Bronchial epithelial cell (primary cell): ENCODE results near the gene CBLN3. TPM values are rescaled to one million over a fixed set of nuclear protein-coding genes. Genes with fewer than 3 reads are reported as not detected.

Experiments used
- DNase-seq: peaks from one replicate; pipeline ENCODE4 v3.0.0-alpha.2; 2010; ENCODE audit warnings: low read depth
- FAIRE-seq: peaks from 2 replicates; lab custom pipeline; 2011; peaks lifted over from hg19 to GRCh38; lab: Jason Lieb, UNC
- H3K27me3 ChIP-seq: 2 replicates; pipeline ENCODE4 v1.5.1; 2011; ENCODE audit warnings: low read length; ENCODE audit not compliant: control insufficient read depth, insufficient read depth
- H3K36me3 ChIP-seq: 2 replicates; pipeline ENCODE4 v1.5.1; 2011; ENCODE audit warnings: low read length; ENCODE audit not compliant: control insufficient read depth, insufficient read depth
- H3K4me3 ChIP-seq: 2 replicates; pipeline ENCODE4 v1.5.1; 2011; ENCODE audit warnings: mild to moderate bottlenecking, low read depth, low read length, control low read depth
- total RNA-seq: library from RNA; depleted of rRNA; stranded (reverse); fragments of >200 nt; gene quantifications from 2 replicates; pipeline ENCODE4 v1.2.1, GENCODE V29; 2014
- TF ChIP-seq, protein P1 (sequence below): IDR thresholded peaks from 2 replicates; pipeline ENCODE4 v1.5.1; 2011; ENCODE audit warnings: mild to moderate bottlenecking, moderate library complexity, low read length, control low read depth, inconsistent platforms; ENCODE audit not compliant: insufficient read depth, severe bottlenecking

CBLN3 gene
- total RNA-seq, 1 donor from 2014 or later = 0.53 TPM

DNA sequence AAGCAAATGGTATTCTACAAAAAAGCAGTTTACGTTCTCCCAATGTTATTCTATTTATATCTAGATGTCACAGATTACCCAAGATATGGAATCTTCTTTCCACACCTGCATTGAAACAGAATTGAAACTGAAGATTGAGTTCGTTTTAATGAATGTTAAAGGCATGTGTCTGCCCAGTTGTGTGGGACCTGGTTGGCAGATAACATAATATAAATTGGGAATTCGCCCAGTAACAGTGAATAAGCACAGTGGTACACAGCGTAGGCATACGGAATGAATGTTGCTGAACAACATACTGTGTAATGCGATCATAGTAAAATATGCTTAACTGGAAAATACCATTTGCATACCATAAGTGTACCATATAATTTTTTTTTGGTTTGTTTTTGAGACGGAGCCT is 4.6 kb upstream of the CBLN3 start:
- Histone ChIP-seq H3K36me3 (peaks cover 44% of the 10 kb centered on the region), H3K27me3 (no peaks in the 10 kb centered on the region), H3K4me3 (no peak overlapping the region)
- DNase-seq (no peak), FAIRE-seq (no peak)
- TF ChIP-seq, protein P1, sequence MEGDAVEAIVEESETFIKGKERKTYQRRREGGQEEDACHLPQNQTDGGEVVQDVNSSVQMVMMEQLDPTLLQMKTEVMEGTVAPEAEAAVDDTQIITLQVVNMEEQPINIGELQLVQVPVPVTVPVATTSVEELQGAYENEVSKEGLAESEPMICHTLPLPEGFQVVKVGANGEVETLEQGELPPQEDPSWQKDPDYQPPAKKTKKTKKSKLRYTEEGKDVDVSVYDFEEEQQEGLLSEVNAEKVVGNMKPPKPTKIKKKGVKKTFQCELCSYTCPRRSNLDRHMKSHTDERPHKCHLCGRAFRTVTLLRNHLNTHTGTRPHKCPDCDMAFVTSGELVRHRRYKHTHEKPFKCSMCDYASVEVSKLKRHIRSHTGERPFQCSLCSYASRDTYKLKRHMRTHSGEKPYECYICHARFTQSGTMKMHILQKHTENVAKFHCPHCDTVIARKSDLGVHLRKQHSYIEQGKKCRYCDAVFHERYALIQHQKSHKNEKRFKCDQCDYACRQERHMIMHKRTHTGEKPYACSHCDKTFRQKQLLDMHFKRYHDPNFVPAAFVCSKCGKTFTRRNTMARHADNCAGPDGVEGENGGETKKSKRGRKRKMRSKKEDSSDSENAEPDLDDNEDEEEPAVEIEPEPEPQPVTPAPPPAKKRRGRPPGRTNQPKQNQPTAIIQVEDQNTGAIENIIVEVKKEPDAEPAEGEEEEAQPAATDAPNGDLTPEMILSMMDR = no peak

DNA sequence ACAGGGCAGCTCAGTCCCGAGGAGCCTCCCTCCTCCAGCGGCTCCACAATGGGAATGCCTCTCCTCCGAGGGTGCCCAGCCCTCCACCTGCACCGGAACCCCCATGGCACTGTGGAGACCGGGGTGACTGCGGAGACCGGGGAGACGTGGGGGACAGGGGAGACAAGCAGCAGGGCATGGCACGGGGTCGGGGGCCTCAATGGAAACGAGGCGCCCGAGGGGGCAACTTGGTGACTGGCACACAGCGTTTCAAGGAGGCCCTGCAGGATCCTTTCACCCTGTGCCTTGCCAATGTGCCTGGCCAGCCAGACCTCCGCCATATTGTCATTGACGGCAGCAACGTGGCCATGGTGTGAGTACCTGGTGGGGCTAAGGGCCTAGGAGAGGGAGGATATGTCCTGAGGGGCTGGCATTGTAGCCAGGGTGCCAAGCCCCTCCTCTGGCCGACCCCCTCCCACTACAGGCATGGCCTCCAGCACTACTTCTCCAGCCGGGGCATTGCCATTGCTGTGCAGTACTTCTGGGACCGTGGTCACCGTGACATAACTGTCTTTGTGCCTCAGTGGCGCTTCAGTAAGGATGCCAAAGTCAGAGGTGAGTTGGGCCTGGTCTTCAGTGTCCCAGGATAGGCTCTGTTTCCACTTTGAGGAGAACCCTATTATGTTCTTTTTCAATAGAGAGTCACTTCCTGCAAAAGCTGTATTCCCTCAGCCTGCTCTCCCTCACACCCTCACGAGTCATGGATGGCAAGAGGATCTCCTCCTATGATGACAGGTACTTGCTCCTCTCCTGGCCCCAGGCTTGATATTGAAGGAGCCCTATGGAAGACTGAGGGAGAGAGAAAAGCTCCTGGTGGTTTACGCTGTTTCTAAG is 3.0 kb upstream of the CBLN3 start:
- FAIRE-seq (no peak), DNase-seq (no peak)
- no peaks in the 10 kb centered on the region for H3K27me3 ChIP-seq
- TF ChIP-seq, protein P1 = no peak
- peaks cover 32% of the 10 kb centered on the region for H3K36me3 ChIP-seq
- H3K4me3 ChIP-seq = no peak overlapping the region

DNA sequence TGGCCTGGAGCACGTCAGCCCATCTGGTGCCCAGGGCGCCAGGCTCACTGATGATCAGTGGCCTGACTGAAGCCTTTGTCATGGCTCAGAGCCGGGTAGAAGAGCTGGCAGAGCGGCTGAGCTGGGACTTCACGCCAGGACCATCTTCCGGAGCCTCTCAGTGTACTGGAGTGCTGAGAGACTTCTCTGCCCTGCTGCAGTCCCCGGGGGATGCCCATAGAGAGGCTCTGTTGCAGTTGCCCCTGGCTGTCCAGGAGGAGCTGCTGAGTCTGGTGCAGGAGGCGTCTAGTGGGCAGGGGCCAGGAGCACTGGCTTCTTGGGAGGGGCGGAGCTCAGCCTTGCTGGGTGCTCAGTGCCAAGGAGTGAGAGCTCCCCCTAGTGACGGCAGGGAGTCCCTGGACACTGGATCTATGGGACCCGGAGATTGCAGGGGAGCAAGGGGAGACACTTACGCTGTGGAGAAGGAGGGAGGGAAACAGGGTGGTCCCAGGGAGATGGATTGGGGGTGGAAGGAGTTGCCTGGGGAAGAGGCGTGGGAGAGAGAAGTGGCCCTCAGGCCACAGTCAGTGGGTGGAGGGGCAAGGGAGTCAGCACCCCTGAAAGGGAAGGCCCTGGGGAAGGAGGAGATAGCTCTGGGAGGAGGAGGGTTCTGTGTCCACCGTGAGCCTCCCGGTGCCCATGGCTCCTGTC is 2.2 kb upstream of the CBLN3 start:
- no peak for FAIRE-seq
- H3K36me3 ChIP-seq = peaks cover 25% of the 10 kb centered on the region

DNA sequence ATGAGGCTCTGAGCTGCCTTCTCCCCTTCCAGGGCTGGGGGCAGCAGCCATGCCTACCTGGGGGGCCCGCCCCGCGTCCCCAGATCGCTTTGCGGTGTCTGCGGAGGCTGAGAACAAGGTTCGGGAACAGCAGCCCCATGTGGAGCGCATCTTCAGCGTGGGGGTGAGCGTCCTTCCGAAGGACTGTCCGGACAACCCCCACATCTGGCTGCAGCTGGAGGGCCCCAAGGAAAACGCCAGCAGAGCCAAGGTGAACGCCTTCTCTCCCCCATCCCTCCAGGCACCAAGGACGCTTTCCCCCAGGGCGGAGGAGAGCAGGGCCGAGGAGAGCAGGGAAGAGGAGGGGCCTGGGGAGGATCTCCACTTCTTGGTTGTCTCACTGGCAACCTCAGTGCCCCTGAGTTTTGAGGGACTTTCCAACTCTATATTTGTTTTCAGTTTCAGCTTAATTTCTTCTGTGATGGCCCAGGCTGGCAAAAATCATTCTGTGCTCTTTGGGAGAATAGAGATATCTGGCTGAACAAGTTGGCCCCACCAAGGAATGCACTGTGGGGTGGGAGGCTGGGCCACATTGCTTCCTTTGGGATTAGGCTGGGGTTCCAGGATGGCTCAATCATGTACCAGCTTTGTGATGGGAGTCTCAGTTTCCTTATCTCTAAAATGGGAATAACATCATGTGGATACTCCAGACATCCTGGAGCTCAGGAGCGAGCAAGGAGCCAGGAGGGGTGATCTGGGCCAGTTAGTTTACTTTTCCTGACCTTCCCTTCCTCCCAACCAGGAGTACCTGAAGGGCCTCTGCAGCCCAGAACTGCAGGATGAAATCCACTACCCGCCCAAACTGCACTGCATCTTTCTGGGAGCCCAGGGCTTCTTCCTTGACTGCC is 1.5 kb upstream of the CBLN3 start:
- Histone ChIP-seq H3K36me3 (peaks cover 20% of the 10 kb centered on the region), H3K4me3 (peak overlapping the region; percentile 78), H3K27me3 (no peaks in the 10 kb centered on the region)
- DNase-seq (no peak), FAIRE-seq (no peak)
- TF ChIP-seq, protein P1 = no peak

More for the DNA sequence above, 2.2 kb upstream of the CBLN3 start:
- peak; percentile 86 for DNase-seq
- Histone ChIP-seq H3K27me3 (no peaks in the 10 kb centered on the region), H3K4me3 (peak overlapping the region; percentile 5)
- TF ChIP-seq, protein P1 = peak; percentile 94

DNA sequence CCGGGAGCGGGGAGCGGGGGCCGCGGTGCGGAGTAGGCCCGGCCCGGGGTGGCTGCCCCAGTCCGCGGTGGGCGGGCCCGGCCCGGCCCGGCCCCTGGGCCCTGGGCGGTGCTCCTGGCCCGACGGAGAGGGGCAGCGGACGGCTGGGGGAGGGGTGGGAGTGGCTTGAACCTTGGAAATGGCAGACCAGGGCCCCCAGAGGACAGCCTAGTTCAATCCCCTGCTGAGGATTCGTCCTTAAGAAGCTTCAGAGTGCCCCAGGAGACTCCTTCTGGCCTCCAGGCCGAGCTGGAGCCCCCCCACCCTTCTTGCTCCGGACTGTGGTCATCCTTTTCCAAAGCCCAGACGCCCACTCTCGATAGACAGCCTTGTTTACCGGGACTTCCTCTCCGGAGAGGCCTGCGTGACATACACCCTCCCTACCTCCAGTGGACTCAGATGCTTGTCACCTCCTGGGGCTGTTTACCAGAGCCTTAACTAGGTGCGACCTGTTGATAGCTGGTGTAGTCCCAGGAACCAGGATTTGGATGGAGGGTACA is 744 bp upstream of the CBLN3 start:
- peaks cover 17% of the 10 kb centered on the region for H3K36me3 ChIP-seq
- H3K27me3 ChIP-seq = no peaks in the 10 kb centered on the region
- TF ChIP-seq, protein P1 = no peak
- peak overlapping the region; percentile 78 for H3K4me3 ChIP-seq
- FAIRE-seq = no peak
- DNase-seq = peak; percentile 42
